Stimulated activated CD4-positive, alpha-beta T cell treated with anti-CD3 and anti-CD28 coated beads, Interleukin-15, amount 100 ng/mL, for 24 hours (primary cell): ENCODE data around the gene ARFRP1.

ENCODE experiments used
- DNase-seq: peaks from one replicate; pipeline ENCODE4 v3.0.0-alpha.2; 2020

The ARFRP1 gene

GRCh38 chr20:63707558-63708300 lies at the start of gene ARFRP1, which contains the start of gene ZGPAT:
Gene ARFRP1, minus strand, starts transcription at chr20:63707976. Its CDS starts 885 bp downstream, at chr20:63707091.
Gene ZGPAT, plus strand, starts transcription at chr20:63708039. Its CDS starts 542 bp downstream, at chr20:63708581.
- DNase-seq: peak; percentile 90

- no peak for DNase-seq
Observed at GRCh38 chr20:63756648-63756991, 48.8 kb upstream of the ARFRP1 start.

DNA sequence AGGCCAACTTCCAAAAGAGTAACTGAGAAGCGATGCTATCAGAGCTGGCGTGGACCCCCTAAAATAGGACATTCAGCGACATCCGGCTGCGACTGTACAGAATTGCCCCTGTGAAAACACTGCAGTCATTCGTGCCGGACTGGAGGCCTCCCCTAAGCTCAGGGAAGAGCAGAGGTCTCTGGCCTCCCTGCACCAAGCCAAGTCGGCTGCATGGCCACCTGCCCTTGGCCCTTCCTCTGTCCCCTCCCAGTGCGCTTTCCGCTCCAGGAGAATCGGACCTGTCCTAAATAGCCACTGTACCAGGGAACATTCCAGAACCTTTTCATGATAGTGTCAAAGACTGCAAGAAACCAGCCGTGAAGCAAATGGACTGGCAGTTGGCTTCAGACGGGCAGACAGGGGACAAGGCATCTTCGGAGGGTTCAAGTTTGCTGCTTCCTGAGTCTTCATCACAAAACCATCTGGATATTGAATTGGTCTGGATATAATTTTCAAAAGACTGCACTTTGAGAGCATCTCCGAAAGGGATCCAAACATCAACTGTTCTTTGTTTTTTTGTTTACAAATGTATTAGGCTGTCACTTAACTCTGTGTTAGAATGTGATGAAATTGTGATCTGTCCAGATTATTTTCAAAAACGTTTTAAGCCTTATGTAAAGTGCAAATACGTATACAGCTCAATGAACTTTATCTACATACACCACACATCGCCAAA lies 48.3 kb upstream of the ARFRP1 start:
- no peak for DNase-seq

- no peak for DNase-seq
Observed at GRCh38 chr20:63754008-63754407, 46.2 kb upstream of the ARFRP1 start.

DNA sequence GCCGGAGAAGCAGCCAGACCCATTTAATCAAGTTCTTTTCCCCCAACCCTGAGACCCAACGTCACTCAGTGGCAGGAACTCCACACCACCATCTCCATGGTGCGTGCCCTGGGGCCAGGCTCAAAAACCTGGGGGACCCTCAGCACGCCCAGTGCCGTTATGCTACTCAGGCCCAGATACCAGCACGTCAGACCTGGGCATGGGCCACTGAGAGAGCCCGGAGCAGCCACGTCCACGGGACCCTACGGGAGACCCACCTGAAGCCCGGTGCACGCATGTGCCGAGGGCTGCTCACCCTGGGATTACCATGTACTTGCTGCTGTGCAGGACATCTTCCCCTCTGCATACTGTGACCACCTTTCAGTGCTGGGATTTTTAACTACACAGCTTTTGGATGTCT lies 45.6 kb upstream of the ARFRP1 start:
- DNase-seq: no peak

DNA sequence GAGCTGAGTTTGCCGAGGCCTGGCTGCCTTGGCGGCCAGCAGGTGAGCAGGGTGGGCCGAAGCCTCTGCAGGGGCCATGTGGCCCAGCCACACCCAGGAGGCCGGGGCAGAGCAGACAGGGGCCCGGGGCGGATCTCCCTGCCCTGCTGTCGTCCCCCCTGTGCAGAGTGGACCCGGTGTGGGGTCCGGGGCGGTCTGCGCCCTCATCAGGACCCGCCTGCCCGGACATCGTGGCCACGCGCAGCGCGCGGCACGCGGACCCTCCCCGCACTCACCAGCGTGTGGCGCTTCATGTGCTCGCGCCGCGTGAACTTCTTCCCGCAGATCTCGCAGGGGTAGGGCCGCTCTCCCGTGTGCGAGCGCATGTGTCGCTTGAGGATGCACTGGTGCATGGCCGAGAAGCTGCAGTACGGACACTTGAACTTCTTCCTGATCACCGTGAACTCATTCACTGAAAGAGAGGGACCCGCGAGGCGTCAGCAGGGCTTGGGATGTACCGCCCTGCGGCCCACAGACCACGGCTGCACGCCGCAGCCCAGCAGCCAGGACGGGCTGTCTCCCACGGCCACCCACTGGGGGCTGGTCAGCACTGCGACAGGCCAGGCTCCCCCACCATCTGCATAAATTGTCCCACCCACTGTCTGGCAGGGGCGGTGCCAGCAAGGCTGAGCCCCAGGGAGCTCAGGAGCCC lies 44.8 kb upstream of the ARFRP1 start:
- no peak for DNase-seq

DNA sequence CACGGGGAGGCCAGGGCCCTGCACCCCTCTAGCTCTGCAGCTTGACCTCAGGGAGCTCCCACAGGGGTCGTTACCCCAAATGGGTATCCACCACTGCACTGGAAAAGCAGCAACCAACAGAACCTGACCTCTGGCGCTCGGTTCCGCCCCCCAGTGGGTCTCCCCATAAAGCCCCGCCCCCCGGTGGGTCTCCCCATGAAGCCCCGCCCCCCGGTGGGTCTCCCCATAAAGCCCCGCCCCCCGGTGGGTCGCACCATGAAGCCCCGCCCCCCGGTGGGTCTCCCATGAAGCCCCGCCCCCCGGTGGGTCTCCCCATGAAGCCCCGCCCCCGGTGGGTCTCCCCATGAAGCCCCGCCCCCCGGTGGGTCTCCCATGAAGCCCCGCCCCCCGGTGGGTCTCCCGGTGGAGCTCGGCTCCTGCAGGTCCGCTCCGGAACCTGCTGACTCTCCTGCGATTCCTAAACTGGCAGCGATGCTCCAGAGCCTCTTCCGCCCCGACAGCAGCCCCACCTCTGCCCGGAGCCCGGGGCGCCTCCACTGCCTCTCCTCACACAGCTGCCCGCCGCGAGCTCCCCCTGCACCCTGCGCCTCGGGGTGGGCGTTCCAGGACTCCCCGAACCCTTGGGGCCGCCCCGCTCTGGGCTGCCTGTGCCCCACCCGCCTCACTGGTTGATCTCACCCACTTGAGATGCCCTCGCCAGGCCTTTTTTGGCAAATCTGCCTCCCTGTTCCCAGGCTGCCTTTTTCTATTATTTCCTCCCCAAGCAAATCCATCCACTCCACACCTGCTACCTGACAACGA lies 43.9 kb upstream of the ARFRP1 start:
- peak; percentile 48 for DNase-seq

DNA sequence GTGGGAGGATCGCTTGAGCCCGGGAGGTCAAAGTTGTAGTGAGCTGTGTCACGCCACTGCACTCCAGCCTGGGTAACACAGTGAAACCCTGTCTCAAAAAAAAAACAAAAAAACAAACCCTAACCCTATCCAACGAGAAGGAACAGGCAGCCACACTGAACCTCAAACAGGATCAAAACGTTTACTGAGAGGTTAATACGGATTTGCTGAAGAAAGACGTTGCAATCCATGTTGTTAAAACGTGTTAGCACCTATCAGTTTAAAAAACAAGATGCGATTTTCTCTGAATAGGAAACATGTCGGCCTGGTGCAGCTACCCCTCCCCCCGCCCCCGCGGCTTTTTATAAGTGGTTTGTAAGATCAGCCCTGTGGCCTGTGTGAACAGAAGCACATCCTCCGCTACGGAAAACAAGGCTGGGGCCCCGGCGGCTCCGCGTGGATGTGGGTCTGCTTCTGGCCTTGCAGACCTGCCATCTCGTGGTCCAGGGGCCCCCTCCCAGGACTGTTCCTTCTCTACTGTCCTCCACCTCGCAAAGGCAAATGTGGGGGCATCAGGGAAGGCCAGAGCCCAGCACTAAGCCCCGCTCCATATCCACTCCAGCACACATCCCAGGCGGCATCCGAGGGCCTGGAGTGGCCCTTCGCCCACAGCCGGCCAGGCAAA lies 43.2 kb upstream of the ARFRP1 start:
- peak; percentile 66 for DNase-seq

DNA sequence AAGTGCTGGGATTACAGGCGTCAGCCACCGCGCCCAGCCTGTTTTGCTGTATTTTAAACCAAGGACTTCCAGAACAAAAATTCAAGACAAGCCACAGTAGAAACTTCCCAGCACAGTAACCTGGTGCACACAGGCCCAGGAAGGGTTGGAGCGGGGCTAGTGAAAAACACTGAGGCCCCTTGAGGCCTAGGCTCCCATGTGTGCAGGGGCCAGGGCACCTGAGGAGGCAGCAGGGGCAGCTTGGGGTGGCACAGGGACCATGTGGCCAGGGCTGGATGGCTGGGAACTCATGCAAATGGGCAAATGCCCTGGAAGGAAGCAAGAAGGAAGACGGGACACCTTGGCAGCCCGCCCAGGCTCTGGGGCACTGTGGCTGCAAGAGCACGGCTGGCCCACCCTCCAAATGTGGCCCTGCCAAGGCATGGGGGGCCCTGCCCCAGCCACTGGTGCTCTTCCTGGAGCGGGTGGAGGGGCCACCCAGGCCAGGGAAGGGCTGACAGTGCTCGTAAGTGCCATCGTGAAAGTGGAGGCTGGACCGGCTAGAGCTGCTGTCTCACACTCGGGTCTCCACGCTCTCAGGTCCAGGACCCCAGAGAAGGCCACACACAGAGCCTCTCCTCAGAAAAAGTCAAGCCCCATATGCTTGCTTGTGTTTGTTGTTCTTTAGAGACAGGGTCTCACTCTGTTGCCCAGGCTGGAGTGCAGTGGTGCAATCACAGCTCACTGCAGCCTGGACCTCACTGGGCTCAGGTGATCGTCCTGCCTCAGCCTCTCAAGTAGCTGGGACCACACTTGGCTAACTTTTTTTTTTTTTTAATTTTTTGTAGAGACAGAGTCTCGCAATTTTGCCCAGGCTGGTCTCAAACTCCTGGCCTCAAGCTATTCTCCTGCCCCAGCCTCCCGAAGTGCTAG lies 42.1 kb upstream of the ARFRP1 start:
- no peak for DNase-seq

DNA sequence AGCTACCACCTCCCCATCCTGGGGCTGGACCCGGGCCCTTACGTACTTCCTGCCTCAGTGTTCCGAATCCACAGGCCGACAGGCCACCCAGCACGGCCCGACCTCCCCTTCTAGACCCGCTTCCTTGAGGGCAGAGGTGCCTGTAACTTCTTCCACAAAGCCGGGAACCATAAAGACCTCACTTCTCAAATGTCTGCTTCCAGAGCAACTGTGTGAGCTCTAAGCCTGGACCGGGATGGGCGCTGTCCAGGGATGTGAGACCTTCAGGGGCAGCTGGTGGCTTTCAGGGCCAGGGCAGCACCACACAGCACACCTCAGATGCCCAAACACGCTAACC lies 41.1 kb upstream of the ARFRP1 start:
- DNase-seq: no peak

- no peak for DNase-seq
Observed at GRCh38 chr20:63748070-63748933, 40.5 kb upstream of the ARFRP1 start.

GRCh38 chr20:63747622-63748069 lies 39.9 kb upstream of the ARFRP1 start:
- DNase-seq: no peak

DNA sequence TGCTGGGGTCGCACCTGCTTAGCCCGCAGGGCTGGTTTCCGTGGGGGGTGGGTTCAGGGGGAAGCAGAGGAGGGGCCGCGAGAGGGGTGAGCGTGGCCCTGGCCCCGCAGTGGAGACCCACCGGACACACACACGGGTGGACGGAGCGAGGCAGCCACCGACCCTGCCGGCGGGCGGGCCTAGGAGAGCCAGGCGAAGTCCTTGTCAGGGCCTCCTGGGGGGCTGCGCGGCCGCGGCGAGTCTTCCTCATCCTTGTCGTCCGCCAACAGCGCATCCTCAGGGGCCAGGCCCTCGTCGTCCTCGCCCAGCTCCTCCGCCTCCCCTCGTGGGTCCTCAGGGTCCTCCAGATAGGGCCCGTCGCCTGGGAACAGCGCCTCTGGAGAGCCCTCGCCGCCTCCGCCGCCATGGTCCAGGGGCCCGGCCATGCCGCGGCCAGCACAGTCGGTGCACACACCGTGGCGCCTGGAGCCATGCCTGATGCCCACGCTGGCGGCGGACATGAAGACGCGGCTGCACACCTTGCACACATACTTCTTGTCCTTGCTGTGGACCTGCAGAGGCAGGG lies 39.1 kb upstream of the ARFRP1 start:
- DNase-seq: no peak

GRCh38 chr20:63745961-63746731 lies 38.4 kb upstream of the ARFRP1 start:
- no peak for DNase-seq

DNA sequence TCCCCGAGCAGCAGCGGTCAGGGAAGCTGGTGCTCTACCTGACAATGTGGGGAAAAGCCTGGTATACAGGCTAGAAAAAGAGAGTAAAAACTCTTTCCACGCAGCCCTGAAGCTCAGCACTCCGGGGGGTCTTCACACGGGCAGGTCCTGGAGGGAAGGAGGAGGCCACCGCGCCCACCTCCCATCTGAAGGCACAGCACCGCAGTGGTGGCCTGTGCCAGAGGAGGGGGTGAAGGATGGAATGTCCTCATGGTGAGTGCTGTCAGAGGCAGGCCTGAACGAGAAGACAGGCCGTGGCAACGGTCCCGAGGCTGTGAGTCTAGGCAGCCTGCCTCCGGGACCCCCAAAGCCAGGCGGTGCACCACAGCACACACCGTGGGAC lies 37.6 kb upstream of the ARFRP1 start:
- DNase-seq: no peak

- no peak for DNase-seq
Observed at GRCh38 chr20:63744574-63745423, 37.0 kb upstream of the ARFRP1 start.

- no peak for DNase-seq
Observed at GRCh38 chr20:63744158-63744557, 36.4 kb upstream of the ARFRP1 start.
